ENCODE results near the gene MYH1.

DNA sequence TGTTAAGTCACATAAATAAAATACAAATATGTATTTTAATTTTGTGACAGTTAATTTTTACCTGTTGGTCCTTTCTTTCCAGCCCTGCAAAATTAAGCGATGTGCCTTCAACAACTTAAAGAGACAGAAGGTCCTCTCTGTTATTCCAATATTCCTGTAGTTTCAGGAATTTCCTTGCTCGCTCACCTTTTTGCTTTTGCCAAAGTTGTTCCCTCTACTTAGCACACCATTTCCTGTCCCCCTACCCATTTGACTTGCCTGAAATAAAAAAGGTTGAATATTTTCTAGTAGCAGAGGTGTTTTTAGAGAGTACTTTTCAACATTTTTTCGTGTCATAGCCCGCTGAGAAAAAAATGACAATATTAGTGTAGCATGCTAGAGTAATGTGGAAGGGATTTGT is 31.7 kb upstream of the MYH1 start:
- TF ChIP-seq ZNF850 (CRISPR knock-in tag; conservative IDR thresholded peaks at IDR 0.05) (no peak), RBAK (CRISPR knock-in tag; IDR thresholded peaks at IDR 0.05) (no peak), CEBPB (IDR thresholded peaks at IDR 0.05; ENCODE audit: borderline replicate concordance, low read depth, low read length) (no peak), NONO (IDR thresholded peaks at IDR 0.05) (no peak), NONO (CRISPR knock-in tag; conservative IDR thresholded peaks at IDR 0.05) (no peak), TCF7 (IDR thresholded peaks at IDR 0.05; ENCODE audit: low read depth) (no peak)
- TF ChIP-seq, protein P1, sequence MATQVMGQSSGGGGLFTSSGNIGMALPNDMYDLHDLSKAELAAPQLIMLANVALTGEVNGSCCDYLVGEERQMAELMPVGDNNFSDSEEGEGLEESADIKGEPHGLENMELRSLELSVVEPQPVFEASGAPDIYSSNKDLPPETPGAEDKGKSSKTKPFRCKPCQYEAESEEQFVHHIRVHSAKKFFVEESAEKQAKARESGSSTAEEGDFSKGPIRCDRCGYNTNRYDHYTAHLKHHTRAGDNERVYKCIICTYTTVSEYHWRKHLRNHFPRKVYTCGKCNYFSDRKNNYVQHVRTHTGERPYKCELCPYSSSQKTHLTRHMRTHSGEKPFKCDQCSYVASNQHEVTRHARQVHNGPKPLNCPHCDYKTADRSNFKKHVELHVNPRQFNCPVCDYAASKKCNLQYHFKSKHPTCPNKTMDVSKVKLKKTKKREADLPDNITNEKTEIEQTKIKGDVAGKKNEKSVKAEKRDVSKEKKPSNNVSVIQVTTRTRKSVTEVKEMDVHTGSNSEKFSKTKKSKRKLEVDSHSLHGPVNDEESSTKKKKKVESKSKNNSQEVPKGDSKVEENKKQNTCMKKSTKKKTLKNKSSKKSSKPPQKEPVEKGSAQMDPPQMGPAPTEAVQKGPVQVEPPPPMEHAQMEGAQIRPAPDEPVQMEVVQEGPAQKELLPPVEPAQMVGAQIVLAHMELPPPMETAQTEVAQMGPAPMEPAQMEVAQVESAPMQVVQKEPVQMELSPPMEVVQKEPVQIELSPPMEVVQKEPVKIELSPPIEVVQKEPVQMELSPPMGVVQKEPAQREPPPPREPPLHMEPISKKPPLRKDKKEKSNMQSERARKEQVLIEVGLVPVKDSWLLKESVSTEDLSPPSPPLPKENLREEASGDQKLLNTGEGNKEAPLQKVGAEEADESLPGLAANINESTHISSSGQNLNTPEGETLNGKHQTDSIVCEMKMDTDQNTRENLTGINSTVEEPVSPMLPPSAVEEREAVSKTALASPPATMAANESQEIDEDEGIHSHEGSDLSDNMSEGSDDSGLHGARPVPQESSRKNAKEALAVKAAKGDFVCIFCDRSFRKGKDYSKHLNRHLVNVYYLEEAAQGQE (IDR thresholded peaks at IDR 0.05; ENCODE audit: borderline replicate concordance in 1 of 2, low read depth in 1 of 2, low read length in 2 of 2), result no peak
- TF ChIP-seq, protein P2, sequence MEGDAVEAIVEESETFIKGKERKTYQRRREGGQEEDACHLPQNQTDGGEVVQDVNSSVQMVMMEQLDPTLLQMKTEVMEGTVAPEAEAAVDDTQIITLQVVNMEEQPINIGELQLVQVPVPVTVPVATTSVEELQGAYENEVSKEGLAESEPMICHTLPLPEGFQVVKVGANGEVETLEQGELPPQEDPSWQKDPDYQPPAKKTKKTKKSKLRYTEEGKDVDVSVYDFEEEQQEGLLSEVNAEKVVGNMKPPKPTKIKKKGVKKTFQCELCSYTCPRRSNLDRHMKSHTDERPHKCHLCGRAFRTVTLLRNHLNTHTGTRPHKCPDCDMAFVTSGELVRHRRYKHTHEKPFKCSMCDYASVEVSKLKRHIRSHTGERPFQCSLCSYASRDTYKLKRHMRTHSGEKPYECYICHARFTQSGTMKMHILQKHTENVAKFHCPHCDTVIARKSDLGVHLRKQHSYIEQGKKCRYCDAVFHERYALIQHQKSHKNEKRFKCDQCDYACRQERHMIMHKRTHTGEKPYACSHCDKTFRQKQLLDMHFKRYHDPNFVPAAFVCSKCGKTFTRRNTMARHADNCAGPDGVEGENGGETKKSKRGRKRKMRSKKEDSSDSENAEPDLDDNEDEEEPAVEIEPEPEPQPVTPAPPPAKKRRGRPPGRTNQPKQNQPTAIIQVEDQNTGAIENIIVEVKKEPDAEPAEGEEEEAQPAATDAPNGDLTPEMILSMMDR (CRISPR knock-in tag; IDR thresholded peaks at IDR 0.05), result no peak
- TF ChIP-seq, protein P3, sequence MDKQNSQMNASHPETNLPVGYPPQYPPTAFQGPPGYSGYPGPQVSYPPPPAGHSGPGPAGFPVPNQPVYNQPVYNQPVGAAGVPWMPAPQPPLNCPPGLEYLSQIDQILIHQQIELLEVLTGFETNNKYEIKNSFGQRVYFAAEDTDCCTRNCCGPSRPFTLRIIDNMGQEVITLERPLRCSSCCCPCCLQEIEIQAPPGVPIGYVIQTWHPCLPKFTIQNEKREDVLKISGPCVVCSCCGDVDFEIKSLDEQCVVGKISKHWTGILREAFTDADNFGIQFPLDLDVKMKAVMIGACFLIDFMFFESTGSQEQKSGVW (CRISPR knock-in tag; IDR thresholded peaks at IDR 0.05; ENCODE audit: borderline replicate concordance), result no peak
